Ishikawa (cell line): ENCODE data around the gene AADACL4.

ENCODE experiments used
- CEBPB ChIP-seq: IDR thresholded peaks from 2 replicates; pipeline ENCODE4 v1.6.1; 2012
- CREB1 ChIP-seq: IDR thresholded peaks from 2 replicates; pipeline ENCODE4 v1.6.1; 2012; ENCODE audit warnings: low read depth
- EP300 ChIP-seq: IDR thresholded peaks from 2 replicates; pipeline ENCODE4 v1.6.1; 2012; ENCODE audit warnings: borderline replicate concordance
- MAX ChIP-seq: IDR thresholded peaks from 2 replicates; pipeline ENCODE4 v1.6.1; 2012
- RAD21 ChIP-seq: IDR thresholded peaks from 2 replicates; pipeline ENCODE4 v1.6.1; 2012; ENCODE audit warnings: low read depth
- REST ChIP-seq: IDR thresholded peaks from 2 replicates; pipeline ENCODE4 v1.6.1; 2012; ENCODE audit warnings: low read depth, mild to moderate bottlenecking
- TAF1 ChIP-seq: IDR thresholded peaks from 2 replicates; pipeline ENCODE4 v1.6.1; 2012; ENCODE audit warnings: low read depth, mild to moderate bottlenecking
- TEAD4 ChIP-seq: IDR thresholded peaks from 2 replicates; pipeline ENCODE4 v1.6.1; 2012
- USF1 ChIP-seq: IDR thresholded peaks from 2 replicates; pipeline ENCODE4 v1.6.1; 2012
- YY1 ChIP-seq: IDR thresholded peaks from 2 replicates; pipeline ENCODE4 v1.6.1; 2012; ENCODE audit warnings: low read depth

- TF ChIP-seq TEAD4 (no peak), EP300 (no peak), CREB1 (no peak), CEBPB (no peak), RAD21 (no peak), MAX (no peak), YY1 (no peak), TAF1 (no peak), USF1 (no peak), REST (no peak)
These were observed 34.5 kb downstream of the AADACL4 start for GRCh38 chr1:12678350-12678749.
